ENCODE results near the gene BOLA1.

The BOLA1 gene

DNA sequence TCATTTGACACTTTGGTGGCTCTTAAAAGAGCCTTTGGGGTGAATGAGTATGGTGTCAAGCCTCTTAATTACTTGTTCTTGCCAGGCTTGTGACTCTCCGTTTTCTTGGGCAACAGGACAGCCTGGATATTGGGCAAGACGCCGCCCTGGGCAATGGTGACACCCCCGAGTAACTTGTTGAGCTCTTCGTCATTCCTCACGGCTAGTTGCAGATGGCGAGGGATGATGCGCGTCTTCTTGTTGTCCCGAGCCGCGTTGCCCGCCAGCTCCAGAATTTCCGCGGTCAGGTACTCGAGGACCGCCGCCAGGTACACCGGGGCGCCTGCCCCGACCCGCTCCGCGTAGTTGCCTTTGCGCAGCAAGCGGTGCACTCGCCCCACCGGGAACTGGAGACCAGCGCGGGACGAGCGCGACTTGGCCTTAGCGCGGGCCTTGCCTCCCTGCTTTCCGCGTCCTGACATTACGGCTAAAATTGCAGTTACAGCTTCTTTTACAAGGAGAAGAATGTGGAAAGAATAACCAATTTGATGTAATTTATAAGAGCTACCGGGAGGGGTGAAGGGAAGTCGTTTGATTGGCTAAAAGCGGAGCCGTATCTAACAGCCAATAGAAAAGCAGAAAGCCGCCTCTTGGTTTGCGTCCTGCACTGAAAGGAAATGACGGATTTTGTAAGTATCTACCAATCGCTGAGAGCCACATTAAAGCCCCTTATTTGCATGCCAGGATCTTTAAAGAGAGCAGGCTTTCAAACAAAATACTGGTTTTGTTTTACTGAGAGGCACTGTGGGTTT, 11.7 kb upstream of the BOLA1 start:
- DNase-seq: peak; percentile 94

DNA sequence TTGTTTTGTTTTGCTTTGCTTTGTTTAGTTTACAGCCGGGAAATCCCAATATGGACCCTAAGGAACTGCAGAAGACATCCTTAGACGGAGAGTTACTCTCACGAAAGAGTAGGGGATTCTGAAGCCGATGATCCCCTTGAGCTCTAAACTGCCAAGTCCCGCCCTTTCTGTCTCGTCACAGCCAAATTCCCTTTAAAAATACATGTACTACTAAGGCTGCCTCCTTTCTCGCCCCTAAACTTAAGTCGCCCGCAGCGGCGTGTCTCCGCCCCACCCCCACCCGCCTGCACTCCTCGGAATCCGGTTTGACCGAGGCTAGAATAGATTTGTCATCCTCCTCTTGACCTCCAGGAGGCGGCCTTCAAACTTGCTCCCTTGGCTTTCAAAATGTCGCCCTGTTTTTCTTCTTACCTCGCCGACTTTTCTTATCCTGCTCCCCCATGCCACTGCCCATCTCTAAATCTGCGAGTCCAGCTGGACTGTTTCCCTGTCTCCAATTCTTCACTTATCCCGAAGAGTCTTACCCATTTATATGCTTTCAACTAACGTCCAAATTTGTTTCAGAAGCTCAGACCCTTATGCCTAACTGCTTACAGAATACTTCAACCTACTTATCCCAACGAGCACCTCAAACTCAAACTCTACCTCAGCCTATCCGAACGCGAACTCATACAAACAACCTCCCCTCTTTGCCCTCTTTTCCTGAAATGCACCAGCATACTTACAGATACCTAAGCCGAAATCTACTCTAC, 10.9 kb upstream of the BOLA1 start:
- DNase-seq: peak; percentile 93

DNA sequence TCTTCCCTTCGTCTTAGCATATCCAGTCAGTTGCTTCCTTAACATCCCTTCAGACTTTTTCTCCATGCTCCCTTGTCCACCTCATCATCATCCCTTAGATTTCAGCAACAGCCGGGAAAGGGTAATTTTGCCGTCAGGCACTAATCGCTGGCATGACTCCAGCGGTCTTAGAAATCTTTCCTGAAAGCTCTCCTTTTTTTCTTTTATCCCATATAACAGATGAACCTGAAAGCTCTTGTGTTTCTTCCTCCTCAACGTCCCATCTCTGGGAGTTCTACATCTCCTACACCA, 10.4 kb upstream of the BOLA1 start:
- DNase-seq: no peak

DNA sequence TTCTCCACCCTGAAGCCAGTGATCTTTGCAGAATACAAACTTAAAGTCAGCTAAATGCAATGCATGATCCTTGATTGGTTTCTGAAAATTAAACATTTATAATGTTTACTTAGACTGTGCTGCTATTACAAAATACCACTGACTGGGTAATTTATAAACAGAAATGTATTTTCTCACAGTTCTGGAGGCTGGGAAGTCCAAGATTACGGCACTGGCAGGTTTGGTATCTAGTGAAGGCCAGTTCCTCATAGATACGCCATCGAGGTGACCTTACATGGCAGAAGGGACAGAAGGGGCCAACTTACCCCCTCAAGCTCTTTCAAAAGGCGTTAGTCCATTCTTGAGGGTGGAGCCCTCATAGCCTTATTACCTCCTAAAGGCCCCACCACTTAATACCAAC, 2.8 kb upstream of the BOLA1 start:
- no peak for DNase-seq

DNA sequence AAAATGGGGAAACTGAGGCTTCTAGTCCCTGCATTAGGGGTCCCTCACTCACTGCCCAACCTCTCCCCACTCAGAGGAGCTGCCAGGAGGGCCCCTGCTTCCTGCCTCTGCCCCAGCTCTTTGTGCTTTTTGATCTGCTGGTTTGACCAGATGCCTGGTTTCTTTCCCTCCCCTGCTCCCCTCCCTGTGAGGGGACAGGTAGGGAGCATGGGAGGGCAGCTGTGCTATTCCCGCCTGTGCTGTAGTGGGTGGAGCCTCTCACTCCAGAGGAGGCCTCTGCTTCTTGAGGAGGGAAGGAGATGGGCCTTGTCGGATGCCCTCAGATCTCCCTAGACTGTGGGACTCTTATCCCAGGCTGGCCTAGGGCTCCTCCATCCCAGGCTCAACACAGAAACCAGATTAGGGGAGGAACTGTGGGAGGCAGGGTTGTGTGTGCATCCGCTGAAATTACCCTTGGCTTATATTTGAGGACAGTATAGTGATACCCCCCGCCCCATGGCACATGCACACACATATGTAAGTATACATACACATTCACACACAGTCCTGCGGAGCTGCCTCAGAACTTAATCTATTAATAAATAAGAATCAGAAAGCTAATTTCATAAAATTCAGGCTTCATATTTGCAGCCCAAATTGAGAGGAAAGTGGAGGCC, 4.6 kb downstream of the BOLA1 start:
- no peak for DNase-seq

DNA sequence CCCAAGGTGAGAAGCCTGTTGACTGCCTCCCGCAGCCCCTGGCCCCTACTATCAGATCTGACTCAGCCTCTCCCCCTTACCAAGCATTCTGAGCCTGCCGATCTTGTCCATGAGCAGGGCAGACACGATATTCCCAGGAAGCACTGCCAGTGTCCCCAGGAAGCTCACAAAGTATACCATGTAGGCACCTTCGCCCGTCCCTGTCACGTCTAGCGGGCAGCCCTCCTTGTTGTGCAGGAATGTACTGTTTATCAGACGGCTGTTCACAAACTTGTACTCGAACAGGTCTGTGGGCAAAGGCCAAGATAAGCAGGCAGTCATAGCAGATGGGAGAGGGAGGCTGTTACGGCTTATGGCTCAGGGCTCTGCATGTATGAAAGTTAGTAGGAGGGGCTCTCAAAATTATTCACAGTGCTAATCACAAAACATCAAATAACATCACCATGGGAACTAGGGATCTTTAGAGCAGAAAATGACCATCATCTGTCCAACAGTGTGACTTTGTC, 7.3 kb downstream of the BOLA1 start:
- no peak for DNase-seq

DNA sequence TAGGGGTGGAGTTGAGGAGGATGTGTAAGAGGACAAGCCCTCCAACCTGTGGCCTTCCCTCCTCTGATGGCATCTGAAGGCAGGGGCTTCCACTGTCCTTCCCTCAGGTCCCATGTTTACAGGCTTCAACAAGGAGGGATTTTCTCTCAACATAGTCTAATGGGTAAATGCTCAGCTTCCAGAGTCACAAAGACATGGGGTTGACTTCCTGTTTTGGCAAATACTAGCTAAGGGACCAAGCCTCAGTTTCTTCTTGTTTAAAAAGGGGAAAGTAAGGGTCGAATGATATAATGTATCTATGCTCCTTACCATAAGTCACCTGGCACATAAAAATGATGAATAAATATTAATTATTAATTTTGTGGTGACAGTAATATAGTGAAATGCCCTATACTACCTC, 15.2 kb downstream of the BOLA1 start:
- DNase-seq: no peak

DNA sequence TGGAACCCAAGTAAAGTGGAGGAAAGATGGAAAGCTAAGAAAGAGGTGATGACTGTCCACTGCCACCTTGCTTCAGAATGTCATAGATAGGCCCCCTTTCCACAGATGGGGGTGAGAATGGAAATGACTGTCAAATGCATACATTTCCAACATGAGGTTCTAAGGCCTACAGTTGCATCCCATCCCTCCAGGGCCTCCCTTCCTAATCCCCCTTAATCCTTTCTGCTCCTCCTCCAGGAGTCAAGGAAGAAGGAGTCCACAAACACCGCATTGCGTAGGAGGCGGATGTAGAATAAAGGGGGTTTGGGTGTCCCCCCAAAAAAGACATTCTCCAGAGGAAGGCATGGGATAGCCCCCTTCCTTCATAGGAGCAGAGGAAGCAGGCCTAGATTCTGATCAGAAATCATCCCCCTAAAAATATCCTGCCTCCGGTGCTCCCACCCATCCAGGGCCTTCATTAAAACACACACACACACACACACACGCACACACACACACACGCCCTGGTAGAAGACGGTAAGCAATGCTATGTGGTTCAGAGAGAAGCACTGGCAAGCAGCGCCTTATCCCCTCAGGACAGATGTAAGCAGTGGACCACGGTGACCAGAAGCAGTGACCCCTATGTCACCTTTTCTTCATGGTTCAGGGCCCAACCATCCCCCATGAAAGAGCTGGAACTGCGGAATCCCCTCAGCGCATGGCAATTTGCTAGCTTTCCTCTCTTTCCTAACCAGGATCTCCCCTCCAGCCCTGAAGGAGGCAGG, 16.2 kb downstream of the BOLA1 start:
- no peak for DNase-seq

DNA sequence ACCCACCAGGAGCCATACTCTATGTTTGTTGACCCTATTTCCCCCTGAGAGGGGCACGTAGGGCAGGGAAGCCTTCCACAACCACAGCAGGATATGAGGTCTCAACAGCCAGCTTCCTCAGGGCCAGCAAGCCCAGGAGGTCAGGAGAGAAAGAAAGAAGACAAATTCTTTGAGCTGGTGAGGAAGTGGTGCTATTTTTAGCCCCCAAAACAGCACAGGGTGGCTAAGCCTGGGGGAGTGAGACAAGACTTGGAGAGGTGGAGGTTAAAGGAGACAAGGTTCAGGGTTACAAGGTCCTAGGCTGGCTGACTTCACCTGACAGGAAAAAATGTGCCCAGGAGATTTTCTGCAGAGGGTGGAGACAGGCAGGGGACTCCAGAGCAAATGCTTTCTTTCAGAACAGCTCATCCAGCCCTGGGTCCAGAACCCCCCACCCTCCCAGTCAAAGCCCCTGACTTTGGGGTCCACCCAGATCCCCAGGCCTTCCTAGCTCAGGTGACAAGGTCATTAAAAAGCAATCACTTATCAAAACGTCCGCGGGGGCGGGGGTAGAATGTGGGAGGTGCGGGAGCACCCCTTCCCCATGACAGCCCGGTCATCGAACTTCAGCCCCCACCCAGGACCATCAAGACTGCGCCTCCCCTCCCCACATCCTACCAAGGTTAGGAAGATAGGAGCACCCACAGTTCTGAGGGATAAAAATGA, 17.0 kb downstream of the BOLA1 start:
- DNase-seq: no peak

DNA sequence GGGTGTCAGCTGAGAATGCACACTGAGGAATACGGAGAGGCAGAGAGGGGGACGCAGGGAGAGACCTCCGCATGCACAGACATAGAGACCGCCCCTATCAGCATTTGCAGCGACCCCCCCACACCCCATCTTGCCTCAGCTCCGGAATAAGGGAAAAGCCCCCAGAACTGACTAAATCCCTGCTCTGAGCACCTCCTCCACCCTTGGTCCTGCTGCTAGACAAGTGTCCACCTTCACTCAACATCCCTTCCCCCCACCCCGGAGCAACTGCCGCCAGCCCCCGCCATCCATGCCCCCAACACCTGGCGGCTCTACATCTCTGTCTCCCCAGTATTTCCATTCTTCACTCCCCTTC, 17.5 kb downstream of the BOLA1 start:
- DNase-seq: no peak

DNA sequence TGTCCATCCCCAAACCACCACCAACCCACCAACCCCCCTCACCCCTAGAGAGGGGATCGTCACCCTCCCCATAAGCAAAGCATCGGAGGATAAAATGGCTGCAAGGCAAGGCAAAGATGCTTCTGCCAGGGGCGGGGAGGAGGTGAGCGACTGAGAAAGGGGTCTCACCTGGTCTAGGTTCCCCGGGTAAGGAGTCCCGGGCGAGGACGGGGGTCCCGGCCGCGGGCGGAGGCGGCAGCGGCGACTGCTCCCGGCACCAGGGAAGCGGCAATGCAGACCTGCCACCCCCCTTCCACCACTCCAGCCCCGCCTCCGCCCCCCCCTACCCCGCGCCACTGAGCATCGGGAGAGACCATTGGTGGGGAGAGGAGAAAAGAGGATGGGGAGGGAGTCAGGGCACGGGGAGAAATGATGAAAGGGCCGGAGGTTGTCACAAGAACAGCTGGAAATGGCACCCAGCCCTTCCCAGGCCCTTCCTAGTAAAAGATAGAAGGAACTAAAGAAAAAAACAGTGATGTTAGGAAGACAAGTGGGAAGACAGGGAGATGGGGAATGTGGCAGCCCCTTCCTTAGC, 18.3 kb downstream of the BOLA1 start, which contains the start of gene SV2A:
Gene SV2A, minus strand, starts transcription at position 274 of the 574 bp plus-strand sequence. CDS start 4,004 bp downstream, outside the sequence.
- DNase-seq: peak; percentile 30

DNA sequence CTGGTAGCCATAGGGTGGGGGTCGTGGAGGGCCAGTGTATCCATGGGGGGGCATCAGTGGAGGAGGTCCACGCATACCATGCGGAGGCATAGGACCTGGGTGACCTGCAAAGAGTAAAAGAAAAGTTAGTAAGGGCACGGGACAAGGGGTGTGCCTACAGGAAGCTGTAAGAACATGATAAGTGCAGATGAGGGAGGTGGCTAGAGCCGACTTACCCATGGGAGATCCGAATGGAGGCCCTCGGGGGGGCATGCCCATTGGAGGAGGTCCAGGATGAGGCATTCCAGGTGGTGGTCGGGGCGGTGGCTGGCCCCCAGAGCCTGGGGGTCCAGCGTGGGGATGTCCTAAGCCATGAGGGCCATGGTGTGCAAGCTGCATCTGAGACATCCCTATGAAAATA, 24.3 kb downstream of the BOLA1 start:
- DNase-seq: no peak

DNA sequence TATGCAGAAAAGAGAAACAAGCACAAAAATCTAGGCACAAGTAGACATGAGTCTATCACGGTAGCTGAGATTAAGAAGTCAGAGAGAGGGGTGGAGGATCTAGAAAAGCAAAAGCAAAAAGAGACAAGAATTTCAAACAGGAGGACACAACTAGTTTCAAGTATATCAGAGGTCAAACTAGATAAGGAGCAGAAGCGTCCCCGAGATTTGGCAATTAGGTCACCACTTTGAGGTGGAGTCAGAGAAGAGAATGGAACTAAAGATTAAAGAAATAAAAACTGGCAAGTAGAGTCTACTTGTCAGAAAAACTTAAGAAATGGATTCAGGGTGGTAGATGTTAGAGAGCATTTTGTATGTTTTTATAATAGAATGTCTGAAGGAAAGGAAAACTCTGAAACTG, 26.0 kb downstream of the BOLA1 start:
- no peak for DNase-seq

DNA sequence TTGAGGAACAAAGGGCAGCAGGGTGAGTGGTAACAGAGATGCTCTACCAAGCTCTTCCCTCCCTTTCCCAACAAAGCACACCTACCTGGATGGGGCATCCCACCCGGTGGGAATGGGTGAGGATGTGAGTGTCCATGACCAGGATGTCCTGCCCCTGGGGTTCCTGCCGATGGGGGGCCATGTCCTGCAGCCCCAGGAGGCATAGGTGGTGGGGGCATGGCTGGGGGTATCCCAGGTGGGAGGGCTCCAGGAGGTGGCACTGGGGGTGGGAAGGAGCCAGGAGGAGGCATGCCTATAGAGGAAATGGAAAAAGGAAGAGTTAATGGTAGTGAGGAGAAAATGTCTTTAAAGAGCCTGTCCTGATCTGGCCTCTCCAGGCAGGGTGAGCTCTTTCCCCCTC, 26.4 kb downstream of the BOLA1 start:
- DNase-seq: no peak

DNA sequence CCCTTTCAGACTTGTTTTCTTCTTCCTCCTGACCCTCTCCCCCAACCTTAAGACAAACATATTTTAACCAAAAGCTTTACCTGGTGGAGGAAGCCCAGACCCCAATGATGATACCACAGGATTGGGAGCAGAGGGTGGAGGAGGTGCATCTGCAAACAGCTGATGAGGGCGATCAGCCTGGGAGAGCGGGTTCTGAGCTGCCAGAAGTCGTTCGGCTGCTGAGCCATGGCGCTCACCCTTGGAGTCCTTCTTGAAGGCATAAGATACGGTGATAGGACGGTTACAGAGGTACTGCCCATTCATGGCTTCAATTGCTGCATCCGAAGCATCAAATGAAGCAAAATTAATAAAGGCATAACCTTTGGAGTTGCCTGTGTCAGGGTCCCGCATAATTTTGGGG, 26.9 kb downstream of the BOLA1 start:
- DNase-seq: no peak

DNA sequence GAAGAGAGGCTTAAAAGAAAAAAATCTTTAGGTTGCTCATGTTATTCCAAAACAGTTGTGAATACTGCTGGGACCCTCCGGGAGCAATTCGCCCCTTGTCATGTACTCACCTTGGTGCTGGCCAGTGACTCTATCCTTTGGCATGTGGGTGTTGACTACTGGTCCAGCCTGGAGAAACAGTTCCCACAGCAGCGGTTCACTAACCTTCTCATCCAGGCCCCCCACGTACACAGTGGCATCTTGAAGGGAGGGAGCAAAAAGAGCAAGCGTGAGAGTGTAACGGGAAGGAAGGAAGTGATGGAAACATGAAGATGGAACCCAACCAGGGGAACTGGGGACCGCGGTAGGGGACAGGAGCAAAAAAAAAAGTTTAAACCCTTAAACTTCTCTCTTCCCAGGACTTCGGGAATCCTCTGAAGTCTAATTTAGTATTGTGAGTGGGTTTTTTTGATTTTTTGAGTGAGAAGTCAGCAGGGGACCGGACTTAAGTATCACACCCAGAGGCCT, 27.7 kb downstream of the BOLA1 start:
- DNase-seq: no peak

DNA sequence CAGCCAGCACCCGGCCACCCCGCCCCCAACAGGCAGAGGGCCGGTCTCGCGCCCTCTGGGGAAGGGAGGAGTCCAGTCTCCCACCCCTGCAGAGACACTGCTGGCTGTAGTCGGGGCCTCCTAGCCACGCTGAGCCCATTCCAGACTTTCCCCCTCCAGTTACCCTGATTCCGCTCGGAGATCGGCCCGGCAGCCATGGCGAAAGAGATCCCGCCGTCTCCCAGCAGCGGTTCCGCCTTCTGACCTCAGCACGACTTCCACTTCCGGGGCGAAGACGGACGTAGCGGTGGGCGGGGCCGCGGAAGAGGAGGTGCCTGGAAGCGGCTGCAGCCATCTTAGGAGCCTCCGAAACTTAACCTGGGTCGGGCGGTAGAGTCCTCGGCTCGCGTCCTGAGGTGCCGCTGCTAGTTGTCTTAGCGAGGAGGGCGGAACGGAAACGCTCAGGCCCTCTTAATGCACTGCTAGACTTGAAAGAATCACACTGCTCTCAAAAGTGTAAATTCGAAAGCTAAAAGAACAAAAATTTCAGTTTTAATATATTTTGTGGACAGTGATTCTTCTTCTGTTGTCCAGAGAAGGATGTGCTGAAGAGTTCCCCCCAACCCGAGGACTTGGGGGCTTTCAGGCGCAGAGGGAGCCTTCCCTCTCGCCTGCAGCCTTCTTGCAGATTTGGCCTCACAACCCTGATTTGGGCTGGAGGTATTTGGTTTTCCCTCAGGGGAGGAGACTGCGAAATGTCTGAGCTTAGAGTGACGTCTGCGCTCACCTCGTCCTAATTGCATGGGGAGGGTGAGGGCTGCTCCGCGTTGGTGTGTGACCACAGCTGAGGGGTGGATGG, 28.4 kb downstream of the BOLA1 start, which contains the start of gene SF3B4:
Gene SF3B4, minus strand, starts transcription at position 241 of the 838 bp plus-strand sequence. Its CDS starts 44 bp downstream, at position 197.
- peak; percentile 96 for DNase-seq

DNA sequence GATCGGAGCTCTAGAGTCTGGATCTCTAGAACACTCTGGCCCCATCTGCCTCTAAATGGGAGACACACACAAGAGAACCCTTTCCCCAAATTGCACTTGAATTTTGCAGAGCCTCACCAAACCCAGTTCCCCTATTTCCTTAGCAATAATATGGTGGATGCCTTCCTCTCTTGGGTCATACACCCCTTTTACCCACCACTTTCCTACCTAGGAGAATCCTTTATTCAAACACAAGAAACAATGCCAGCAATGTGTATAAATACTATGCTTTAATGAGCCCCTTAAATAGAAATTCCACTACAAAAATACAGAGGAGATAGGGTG, 29.0 kb downstream of the BOLA1 start:
- DNase-seq: no peak

DNA sequence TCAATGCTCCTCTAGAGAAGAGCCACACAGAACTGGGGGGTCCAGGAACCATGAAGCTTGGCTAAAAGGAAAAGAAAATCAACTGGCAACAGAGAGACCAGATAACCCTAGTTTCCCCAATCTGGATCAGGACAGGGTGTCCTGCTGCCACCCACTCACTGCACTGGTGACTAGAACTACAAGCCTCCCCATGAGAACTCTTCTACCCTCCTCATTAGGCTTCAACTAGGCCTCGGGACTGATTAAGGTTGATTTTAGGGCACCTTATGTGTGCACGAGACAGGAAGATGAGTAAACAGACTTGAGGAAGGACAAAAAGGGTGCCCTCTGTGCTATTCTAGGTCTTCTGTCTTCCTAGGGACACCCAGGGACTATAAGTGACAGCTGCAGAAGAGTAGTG, 30.5 kb downstream of the BOLA1 start:
- DNase-seq: no peak

DNA sequence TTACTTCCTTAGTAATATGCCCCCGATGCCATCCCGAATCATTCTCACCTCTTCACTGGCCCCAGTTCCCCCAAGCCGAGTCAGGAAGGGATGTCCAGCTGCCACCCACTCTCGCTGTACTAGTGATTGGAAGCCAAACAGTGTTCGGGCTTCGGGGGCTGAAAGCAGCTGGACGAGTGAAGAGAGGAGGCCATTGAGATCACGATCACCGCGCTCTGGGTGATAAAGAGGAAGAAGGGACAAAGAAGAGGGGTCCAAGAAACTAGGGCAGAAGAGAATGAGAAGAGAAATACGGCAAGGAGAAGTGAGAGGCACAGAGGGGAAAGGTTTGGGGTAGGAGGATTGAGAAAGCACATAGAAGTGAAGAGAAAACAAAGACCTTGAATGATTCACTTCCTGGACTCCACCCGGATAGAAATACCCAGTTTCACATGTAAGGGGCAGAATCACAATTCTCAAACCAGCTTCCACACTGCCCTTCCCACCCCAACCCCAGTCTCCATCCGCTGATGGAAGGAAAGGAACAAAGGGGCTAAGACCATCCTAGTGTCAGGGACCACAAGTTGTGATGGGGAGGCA, 31.9 kb downstream of the BOLA1 start:
- no peak for DNase-seq

DNA sequence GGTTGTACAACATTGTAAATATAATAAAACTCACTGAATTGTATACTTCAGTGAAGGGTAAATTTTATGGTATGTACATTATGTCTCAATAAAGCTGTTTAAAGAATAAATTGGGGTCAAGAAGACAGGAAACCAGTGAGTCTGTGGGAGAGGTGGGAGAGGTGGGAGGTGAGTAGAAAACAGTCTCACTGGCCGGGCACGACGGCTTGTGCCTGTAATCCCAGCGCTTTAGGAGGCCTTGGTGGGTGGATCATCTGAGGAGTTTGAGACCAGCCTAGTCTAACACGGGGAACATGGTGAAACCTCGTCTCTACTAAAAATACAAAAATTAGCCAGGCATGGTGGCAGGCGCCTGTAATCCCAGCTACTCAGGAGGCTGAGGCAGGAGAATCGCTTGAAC, 33.1 kb downstream of the BOLA1 start:
- DNase-seq: no peak
